Superior temporal gyrus (tissue), 1 donor: Measurements from ENCODE around the gene TEX2.
"Not testable (repeated sequence)": the region's sequence is repeated elsewhere in the genome, so short reads cannot be mapped to it uniquely, and the experiment has no call there.

ENCODE experiments used
- DNase-seq: peaks from one replicate; pipeline ENCODE4 v3.0.0-alpha.2; 2016; ENCODE audit errors: extremely low spot score

The TEX2 gene

DNA sequence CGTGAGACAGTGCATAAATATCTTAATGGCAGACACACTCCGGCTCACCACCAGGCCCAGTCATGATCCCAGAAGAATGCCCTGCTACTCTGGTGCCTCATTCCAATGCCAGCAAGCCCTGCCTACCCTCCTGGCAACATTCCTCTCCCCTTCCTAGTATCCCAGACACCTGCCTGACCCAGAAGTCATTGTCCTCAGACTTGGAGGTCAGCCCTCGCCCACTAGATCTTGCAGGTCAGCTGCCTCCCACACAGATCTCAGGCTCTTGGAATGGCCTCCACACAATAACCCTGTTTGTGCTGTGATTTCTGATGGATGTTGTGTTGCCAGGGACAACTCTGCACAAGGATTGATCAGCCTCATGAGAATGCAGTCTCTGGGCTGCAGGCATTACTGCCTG is 1.8 kb upstream of the TEX2 start:
- DNase-seq, result no peak

DNA sequence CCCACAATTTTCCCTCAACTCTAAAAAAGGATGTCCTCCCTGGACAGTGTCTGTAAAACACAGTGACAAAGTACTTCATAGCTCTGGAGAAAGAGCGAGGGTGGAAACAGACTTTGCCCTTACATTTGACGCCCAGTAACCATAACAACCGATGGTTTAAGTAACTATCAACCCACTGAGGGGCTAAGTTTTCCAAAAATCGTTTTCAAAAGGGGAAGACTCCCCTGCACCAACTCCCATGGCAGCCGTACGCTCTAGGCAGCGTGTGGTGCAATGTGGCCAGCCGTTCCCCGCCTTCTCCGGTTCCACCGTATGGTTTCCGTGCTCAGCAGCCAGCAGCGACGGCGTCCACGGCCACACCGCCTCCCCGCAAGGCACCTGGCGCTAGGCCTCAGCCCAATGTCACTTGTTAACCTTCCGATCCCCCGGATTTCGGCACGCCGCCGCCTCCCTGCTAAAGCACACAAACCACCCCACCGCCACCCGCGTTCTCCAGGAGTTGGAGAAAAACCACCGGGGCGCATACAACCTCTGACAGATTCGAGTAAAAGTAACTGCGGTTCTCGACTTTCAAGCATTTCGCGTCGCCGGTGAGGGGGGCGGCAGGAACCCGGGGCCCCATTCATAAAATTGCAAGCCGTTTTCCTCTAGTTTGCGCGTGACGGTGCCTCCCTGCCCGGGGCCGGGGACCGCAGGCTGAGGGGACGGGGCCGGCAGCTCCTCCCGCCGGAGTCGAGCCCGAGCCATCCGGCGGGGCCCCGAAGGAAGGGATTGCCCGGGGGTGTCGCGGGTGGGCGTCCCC is 661 bp downstream of the TEX2 start:
- peak; percentile 43 for DNase-seq

DNA sequence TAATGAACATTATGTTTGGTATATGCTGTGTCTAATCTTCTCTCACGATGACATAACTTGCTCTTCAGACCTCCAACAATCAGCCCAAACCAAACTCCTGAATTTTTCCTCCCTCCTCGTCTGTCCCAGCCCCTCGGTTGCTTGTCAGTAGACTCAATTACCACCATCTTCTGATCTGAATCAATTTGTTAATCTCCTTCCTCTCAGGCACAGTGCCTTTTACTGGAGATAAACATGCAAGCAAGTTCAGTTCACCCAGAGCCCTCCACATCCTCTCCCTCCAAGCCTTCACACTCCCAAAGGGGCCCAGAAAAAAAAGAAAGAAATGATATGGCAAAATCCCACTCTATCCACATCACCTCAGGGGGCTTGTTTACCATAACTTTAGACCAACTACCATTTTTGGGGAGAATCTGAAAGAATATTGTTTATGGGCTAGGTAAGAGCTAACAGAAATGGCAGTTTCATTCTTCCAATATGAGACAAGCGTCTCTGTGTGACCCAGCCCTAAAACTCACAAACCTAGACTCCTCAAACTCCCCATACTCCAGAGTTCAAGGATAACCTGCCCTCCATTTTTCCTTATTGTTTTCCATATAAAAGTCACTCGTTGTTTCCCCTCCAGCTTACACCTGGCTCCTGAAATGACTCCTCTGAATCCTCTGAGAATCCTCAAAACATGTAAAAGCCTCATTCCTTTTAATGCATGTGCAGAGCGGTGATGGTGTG is 1.5 kb downstream of the TEX2 start:
- no peak for DNase-seq

DNA sequence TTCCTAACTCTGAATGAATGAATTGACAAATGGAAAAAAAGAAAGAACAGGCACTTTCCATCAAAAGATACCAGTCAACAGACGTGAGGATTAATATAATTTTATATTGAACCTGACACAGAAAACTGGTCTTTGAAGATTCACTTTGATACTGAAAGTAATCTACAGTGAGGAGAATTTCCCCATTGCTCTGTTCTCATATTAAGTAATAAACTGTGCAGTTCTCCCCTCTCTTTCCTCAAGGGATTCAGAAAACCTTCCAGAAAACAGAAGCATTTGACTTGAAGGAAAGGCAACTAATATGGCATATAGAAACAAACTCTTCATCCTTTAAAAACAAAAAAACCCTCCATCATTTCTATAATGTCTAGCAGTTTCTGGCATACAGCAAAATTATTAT is 2.2 kb downstream of the TEX2 start:
- no peak for DNase-seq

DNA sequence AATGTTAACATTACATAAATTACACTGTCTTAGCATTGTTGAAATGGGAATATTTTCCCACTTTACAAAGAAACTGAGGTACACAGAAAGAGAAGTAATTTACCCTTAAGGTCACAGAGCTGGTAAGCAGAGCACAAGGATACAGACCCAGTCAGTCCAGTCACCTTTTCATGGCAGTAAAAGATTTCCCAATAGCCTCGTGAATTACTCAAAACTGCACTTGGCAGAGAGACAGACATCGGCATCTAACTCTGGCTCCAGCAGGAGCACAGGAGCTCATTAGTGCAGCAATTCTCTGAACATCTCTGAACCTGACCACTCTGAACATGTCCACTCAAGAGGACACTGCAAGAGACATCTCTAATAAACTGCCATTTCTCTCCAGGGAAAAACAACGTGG is 3.1 kb downstream of the TEX2 start:
- DNase-seq, result no peak

DNA sequence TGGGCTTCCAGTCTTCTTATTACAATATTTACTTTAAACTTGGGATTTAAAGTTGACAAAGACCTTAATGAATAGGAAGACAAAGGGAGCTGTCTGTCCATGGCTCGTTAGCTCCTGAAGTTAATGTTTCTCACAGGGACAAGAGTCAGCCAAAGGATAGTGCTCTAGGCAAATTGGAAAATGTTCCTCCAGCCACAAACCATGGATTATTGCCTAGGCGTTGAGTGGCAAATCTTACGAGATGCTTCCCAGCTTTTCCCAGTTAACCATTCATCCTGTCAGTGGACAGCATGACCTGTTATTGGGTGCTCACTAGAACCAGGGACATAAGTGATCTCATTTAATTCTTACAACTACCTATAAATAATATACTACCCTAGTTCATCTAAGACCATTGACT is 3.6 kb downstream of the TEX2 start:
- no peak for DNase-seq

DNA sequence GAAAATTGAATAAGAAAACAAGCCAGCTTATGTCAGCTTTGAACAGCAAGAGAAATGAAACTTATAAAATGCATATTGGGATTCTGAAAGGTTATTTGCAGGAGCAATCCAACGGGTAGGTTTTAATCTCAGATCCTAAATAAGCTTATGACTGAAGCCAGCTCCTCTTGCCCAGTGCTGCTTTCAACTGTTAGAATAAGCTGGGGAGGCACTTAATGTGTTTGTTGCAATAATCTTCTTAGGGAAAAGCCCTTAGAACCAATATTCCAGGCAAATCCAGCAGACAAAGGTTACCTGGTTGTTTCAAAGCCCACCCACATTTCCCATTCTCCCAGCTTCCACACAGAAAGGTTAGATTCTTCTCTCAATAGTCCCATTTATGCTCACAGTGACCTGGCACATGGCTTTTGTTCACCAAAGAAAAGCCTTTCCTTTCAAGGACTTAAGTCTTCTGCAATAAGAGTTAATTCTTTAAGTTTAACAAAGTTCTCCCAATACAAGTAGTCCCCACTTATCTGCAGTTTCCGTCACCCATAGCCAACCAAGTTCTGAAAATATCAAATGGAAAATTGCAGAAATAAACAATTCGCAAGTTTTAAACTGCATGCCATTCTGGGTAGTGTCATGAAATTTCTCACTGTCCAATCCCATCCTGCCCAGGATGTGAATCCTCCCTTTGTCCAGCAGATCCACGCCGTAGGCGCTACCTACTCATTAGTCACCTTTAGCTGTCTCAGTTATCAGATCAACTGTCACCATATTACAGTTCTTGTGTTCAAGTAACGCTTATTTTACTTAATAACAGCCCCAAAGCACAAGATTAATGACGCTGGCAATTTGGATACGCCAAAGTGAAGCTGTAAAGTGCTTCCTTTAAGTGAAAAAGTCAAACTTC is 5.9 kb downstream of the TEX2 start:
- no peak for DNase-seq

DNA sequence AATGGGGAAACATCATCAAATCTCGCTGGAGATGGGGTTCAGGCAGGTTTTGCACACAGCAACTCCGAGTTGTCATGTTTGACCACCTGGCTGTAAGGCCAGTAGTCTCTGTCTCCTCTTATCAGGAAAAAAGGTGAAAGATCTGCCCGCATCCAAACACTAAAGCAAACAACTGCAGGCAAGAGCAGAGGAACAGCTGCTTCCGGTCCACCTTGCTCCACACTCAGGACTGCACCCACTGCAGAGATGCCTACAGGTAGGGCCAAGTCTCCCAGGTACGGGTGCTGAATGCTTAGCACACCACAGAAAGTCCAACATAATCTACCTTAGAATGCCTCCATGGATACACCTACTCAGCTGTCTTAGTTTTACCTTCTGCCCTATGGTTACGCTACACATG is 7.3 kb downstream of the TEX2 start:
- DNase-seq, result no peak

DNA sequence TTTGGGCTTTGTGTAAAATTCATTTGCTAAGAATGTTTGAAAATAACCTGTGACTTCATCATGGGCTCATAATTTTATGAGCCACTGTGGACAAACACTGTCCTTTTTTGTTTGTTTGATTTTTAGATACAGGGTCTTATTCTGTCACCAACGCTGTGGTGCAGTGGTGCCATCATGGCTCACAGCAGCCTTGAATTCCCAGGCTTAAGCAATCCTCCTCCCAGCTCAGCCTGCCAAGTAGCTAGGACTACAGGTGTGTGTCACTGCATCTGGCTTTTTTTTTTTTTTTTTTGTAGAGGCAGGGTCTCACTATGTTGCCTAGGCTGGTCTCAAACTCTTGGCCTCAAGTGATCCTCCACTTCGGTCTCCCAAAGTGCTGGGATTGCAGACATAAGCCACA is 8.3 kb downstream of the TEX2 start:
- DNase-seq, result no peak

DNA sequence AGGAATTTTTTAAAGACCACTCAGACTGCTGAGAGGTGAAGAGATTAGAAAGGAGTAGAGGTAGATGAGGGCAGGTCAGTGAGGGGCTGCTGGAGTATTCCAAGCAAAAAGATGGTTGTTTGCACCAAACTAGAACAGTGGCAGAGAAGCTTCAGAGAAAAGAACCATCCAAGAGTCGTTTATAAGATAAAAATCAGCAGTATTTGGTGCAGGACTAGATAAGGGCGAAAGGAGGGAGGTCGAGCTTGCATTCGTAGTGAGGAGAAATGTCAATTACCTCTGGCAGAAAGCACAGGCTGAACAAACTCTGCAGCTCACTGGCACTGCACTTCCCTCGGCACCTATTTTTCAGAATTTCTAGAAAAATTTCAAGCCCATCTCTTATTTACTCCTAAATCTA is 9.6 kb downstream of the TEX2 start:
- DNase-seq, result no peak

DNA sequence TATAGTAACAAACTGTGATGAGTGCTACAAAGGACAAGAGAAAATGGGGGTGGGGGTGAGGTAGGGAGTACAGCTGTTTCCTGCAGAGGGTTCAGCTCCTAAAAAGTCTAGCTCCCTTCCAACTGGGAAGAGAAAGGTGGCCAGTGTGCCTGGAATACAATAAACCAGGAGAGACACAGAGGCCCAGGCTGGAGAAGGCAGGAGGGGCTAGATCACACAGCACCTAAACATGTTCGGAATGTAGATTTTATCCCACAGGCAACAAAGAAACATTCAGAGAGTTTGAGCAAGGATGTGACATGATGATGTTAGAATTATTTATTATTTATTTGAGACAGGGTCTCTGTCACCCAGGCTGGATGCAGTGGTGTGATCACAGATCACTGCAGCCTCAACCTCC is 10.2 kb downstream of the TEX2 start:
- no peak for DNase-seq

DNA sequence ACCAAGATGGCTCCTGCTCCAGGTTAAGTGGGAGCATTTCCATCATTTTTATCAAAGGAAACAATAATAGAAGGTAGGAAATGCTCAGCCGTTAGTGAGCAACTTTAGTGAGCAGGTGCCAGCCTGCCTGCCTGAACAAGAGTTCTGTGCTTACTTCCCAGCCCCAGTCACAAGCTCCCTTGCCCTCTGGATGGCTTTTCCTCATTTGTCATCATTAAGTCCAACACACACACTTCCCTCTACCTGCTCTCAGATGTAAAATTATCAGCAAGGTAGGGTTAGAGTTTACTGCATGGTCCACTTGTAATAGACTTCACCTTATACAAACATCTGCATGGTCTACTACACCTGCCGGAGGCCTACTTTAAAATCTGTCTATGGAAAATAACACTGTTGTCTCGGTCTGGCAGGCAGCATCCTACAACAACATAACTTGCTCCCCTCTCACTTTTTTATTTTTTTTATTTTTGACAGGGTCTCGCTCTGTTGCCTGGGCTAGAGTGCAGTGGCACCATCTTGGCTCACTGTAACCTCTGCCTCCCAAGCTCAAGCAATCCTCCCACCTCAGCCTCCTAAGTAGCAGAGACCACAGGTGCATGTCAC is 12.7 kb downstream of the TEX2 start:
- DNase-seq, result no peak

DNA sequence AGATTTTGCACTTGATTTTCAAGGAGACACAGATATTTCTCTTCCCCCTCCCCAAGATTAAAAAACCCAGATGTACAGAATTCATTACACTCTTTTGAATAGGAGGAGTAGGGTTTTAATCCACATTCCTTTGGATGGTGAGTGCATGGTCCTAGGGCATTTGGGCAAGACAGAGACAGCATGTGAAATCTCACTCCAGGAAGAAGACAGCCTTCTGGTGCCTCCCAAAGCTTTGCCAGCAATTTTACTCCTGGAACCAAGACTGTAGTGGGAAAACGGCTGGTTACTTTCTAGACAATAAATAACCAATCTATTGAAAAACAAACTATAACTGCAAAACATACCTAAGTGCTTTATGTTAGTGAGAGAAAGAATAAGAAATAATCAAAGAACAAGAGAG is 15.2 kb downstream of the TEX2 start:
- DNase-seq, result no peak

DNA sequence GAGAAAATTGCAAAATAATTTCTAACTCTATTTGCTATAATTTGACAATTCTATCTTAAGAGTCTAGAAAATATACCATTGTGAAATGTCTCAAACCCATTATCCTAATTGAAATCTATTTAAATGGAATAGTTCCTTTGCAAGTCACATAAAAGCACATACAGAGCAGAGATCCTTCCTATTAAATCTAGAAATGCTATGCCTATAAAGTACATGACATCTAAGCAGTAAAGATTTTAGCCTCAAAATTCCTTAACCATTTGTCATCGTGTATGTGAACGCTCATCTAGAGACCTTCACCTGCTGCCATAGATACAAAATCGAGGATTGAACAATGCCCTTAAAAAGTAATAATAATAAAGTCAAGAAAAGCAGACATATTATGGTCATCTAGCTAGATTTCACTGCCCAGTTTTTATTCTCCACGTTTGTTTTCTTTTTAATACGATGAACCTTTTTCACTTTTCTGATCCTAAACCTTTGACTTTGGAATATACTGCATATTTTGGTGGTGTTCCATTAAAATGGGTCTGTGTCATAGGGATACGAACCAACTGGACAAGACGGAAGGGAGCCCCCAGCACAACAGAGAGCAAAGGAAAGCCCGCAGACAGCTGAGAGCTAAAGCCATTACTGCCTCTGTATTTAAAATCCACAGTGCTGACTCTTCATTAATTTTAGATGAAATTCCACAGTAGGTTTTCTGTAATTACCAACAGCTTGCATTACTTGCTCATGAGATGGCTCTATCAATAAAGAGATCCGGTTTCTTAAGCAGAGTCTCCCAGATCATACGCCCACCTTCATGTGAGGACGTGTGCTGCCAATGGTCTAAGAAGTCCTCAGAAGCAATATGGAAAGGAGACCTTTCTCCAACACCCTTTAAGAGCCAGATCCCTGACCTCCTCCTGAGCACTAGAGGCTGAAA is 17.6 kb downstream of the TEX2 start:
- no peak for DNase-seq

DNA sequence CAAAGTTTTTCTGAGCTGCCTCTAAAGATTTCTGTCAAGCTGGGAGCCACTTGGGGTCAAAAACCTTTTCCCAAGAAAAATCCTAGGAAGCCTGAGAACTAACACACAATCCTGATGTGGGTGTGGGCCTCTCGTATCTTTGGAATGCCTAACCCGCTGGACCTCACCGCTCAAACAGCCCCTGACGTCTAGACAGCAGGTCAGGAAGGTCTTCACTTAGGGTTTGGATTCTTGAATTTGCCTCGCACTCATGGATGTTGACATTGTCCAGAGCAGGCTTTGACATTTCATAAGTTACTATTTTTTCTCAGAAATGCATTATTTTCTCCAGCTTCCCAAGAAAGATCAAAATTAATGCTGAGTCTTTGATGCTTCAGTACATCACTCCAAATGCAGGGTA is 18.9 kb downstream of the TEX2 start:
- no peak for DNase-seq

DNA sequence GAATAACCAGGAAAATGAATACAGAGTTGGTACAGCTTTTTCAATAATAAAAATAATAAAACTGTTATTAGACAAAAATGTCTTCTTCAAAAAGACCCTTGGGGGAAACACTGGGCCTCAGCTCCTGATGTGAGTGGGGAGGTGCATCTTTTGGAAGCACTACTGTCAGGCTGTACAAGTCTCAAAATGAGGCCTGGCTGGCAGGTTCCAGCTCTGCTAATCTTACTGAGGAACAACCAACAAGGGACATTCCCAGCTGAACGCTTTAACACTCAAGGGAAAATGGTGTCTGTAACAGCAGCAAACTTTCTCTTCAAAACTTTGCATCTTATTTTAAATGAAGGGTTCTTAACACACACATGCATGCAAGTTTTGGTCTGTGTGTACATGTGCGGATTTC is 19.7 kb downstream of the TEX2 start:
- DNase-seq, result no peak

DNA sequence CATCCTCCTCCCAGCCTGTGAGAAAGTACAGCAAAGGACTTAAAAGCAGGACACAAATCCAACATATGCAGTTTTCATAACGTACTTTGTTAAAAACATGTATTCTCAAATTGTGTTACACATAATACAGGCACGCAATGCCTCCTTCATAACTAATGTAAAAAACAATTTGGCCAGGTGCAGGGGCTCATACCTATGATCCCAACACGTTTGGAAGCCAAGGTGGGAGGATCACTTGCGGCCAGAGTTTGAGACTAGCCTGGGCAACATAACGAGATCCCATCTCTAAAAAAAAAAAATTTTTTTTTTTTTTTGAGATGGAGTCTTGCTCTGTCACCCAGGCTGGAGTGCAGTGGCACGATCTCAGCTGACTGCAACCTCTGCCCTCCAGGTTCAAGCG is 20.4 kb downstream of the TEX2 start:
- no peak for DNase-seq

DNA sequence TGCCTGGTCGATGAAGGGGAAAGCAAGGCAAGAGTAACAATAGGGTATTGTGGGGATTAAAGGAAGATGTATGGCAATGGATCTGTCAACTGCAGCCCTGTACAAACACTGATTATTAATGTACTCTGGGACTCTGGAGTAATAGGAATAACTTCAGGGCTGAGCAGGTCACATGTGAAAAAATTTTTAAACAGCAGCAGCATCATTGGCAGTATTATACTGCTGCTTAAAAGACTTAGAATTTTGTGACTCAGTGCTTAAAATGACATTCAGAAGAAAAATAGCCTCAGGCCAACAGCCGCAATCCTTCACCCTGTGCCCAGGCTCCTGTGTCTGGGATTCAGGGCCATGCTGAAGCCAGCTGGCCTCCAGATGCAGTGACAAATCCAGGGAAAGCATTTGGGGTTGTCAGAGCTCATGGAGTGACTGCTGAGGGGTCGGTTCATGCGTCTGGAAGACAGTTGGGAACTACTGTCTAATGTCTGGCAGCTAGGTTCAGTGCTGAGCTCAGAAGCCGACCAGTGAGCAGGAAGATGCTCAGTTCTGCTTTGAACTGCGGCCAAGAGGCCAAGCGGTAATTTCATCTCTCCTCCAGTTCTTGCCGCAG is 22.2 kb downstream of the TEX2 start:
- no peak for DNase-seq

DNA sequence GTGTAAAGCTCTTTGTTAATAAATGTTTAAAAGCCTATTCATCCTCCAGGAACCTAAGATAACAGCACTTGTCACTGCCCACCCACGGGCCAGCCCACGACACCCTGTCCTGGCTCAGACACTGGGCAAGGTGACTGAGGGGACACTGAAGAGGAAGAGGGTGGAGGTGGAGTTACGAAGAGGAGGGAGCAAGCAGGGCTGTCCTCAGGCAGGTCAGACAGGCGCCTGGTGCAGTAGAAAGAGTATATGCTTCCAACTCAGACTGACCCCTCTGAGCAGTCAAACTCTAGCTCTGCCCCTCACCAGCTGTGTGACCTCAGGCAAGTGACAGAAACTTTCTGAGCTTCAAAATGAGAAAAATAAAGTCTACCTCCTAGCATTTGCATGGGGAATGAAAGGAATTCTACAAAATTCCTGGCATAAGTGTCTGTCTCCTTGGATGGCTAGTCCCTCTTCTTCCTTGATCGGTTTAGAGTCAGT is 22.8 kb downstream of the TEX2 start:
- DNase-seq, result no peak

DNA sequence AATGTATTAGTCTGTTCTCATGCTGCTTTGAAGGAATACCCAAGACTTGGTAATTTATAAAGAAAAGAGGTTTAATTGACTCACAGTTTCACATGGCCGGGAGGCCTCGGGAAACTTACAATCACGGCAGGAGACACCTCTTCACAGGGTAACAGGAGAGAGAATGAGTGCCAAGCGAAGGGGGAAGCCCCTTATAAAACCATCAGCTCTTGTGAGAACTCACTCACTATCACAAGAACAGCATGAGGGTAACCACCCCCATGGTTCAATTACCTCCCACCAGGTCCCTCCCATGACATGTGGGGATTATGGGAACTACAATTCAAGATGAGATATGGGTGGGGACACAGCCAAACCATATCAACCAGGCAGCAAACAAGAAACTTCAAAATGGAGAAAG is 24.6 kb downstream of the TEX2 start:
- DNase-seq, result not testable (repeated sequence)
